Measurements from ENCODE around the gene TSPAN4.

Gene TSPAN4

GRCh38 chr11:893008-893654 lies 50.5 kb downstream of the TSPAN4 start:
- H3K27me3 ChIP-seq (ENCODE audit: insufficient read depth, low read depth, severe bottlenecking), result no peaks in the 10 kb centered on the region
- H3K27ac ChIP-seq, result peak overlapping the region; percentile 55
- TF ChIP-seq CTCF (IDR thresholded peaks at IDR 0.05; ENCODE audit: low read depth, low read length), result no peak

DNA sequence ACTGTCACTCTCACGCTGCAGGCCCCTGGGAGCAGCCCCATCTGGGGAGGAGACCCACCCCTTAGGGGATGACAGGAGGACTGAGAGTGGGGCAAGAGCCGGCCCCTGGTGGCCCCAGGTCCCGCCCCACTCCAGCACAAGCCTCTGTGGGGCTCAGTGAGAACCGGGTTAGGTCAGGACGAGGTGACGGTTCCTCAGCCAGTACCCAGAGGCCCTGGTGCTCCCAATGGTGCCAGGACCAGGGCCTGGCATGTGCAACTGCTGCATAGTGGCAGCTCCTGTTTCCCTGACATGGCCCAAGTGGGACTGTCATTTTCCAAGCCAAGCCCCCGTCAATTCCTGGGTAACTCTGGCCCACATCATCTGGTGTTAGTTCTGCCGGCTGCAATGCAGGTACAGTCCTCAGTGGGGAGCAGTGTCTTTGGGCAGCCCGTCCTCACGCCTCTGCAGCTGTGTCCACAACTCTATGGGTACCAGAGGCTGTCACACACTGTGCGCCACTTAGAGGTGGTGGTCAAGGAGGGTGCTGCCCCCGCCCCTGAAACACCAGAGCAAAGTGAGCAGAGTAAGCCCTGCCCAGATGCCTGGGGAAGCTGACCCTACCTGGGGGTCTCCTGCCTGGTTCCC lies 52.0 kb downstream of the TSPAN4 start:
- TF ChIP-seq CTCF (IDR thresholded peaks at IDR 0.05; ENCODE audit: low read depth, low read length), result peak; percentile 55
- no peaks in the 10 kb centered on the region for H3K9me3 ChIP-seq (ENCODE audit: severe bottlenecking)
- no peak overlapping the region for H3K4me3 ChIP-seq (ENCODE audit: low read depth, low read length)
- peak overlapping the region; percentile 57 for H3K27ac ChIP-seq
- H3K27me3 ChIP-seq (ENCODE audit: insufficient read depth, low read depth, severe bottlenecking), result no peaks in the 10 kb centered on the region
- peaks cover 16% of the 10 kb centered on the region for H3K36me3 ChIP-seq
- no peak for DNase-seq

More at GRCh38 chr11:893008-893654, 50.5 kb downstream of the TSPAN4 start:
- Histone ChIP-seq H3K4me3 (ENCODE audit: low read depth, low read length) (no peak overlapping the region), H3K36me3 (no peaks in the 10 kb centered on the region; the same call in 1 of the 2 replicates), H3K9me3 (ENCODE audit: severe bottlenecking) (no peaks in the 10 kb centered on the region)
- no peak for DNase-seq

- no peak for DNase-seq
- H3K9me3 ChIP-seq (ENCODE audit: severe bottlenecking), result no peaks in the 10 kb centered on the region
- H3K4me3 ChIP-seq (ENCODE audit: low read depth, low read length), result no peak overlapping the region
- H3K27ac ChIP-seq, result no peak overlapping the region
- peaks cover 22% of the 10 kb centered on the region for H3K36me3 ChIP-seq
- no peak for TF ChIP-seq CTCF (IDR thresholded peaks at IDR 0.05; ENCODE audit: low read depth, low read length)
- no peaks in the 10 kb centered on the region for H3K27me3 ChIP-seq (ENCODE audit: insufficient read depth, low read depth, severe bottlenecking)
These were observed 52.9 kb downstream of the TSPAN4 start for GRCh38 chr11:895331-896110.

DNA sequence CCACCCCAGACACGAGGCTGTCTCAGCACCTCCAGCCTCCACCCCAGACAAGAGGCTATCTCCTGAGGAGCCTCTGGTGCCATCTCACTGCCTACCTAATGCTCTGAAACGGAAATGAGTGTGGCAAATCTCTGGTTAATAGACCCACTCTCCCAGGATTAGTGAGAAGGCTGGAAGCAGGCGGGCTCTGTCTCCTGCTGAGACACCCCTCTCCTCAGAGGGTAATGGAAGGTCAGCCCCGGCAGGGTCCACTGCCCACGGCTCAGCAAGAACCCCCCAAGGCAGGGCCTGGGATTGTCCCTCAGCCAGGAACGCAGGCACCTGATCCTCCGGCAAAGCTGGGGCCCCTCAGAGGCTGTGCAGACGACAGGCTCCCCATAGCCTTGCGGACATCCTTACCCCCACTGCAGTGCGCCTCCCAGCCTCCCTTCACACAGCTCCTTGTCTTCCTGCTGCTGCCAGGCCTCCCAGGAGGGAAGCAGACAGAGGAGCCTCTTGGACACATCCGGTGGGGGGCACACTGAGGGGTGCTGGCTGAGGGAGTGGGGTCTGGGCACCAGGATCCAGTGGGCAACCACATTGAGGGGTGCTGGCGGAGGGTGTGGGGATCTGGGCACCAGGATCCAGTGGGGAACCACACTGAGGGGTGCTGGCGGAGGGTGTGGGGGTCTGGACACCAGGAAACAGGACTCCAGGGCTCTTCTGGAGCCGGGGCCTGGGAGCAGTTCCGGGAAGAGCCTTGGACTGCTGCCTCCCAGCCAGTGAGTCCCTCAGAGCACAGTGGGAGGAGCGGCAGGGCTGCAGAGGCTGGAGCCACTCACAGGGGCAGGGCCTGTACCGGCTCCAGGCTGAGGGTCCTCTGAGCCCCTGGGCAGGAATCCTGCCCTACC lies 54.8 kb downstream of the TSPAN4 start:
- DNase-seq, result peak; percentile 82
- Histone ChIP-seq H3K9me3 (ENCODE audit: severe bottlenecking) (no peaks in the 10 kb centered on the region), H3K36me3 (peaks cover 42% of the 10 kb centered on the region), H3K4me3 (ENCODE audit: low read depth, low read length) (no peak overlapping the region), H3K27ac (peak overlapping the region; percentile 70), H3K27me3 (ENCODE audit: insufficient read depth, low read depth, severe bottlenecking) (no peaks in the 10 kb centered on the region)
- no peak for TF ChIP-seq CTCF (IDR thresholded peaks at IDR 0.05; ENCODE audit: low read depth, low read length)

DNA sequence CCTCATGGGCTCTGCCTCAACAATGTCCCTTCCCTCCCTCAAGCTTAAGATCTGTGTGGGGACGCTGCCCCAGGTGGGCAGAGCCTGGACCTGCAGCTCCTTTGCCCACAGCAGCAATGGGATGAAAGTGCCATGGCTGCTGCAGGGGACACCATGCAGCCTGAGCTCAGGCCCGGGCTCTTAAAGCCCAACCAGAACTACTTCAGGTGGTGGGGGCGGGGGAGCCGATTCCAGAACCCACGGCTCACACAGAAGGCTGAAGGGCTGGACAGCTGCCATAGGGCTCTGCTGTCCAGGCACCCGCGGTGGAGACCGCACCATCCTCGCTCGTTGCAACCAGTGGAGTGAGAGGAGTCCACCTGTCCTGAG lies 55.5 kb downstream of the TSPAN4 start:
- Histone ChIP-seq H3K4me3 (ENCODE audit: low read depth, low read length) (no peak overlapping the region), H3K27me3 (ENCODE audit: insufficient read depth, low read depth, severe bottlenecking) (no peaks in the 10 kb centered on the region), H3K27ac (peak overlapping the region; percentile 70), H3K36me3 (peaks cover 48% of the 10 kb centered on the region), H3K9me3 (ENCODE audit: severe bottlenecking) (no peaks in the 10 kb centered on the region)
- DNase-seq, result peak; percentile 63
- peak; percentile 63 for TF ChIP-seq CTCF (IDR thresholded peaks at IDR 0.05; ENCODE audit: low read depth, low read length)

Measured in WERI-Rb-1 (cell line).